Gastrocnemius medialis (tissue), 4 donors: ENCODE results near the gene PRIM2. TPM values are rescaled to one million over a fixed set of nuclear protein-coding genes. Genes with fewer than 3 reads are reported as not detected.
A peak's percentile ranks its signal among the peaks of the same experiment; 100 is the strongest.
"Not testable (repeated sequence)": the region's sequence is repeated elsewhere in the genome, so short reads cannot be mapped to it uniquely, and the experiment has no call there.

Experiments
- ATAC-seq, 2 donors: fragments of 150-250 bp; one replicate each; pipeline ENCODE4 v1.9.1; 2016
- DNase-seq, 2 donors: peaks; one replicate each; pipeline ENCODE4 v3.0.0-alpha.2; 2019
- H3K27ac ChIP-seq, 4 donors: fragments of 200-600 bp; sonication (generic); 1 replicate in 1 of 4; 2 replicates in 3 of 4; pipeline ENCODE4 v1.5.1; 2016 to 2018; ENCODE audit warnings: mild to moderate bottlenecking in 2 of 4, moderate library complexity in 1 of 4
- H3K27me3 ChIP-seq, 3 donors: fragments of 200-600 bp; sonication (generic) in 2 of 3; 1 replicate in 1 of 3; 2 replicates in 2 of 3; pipeline versions ENCODE4 v1.5.1 to v1.6.0; 2016 to 2019; ENCODE audit warnings: mild to moderate bottlenecking in 1 of 3, moderate library complexity in 1 of 3
- H3K36me3 ChIP-seq, 2 donors: fragments of 200-600 bp; sonication (generic) in 1 of 2; one replicate each; pipeline ENCODE4 v1.5.1; 2017 to 2018
- H3K4me1 ChIP-seq, 2 donors: fragments of 200-600 bp; sonication (generic) in 1 of 2; one replicate each; pipeline ENCODE4 v1.5.1; 2016 to 2017; ENCODE audit warnings: mild to moderate bottlenecking in 2 of 2
- H3K4me3 ChIP-seq, 4 donors: fragments of 200-600 bp; sonication (generic) in 3 of 4; 1 replicate in 1 of 4; 2 replicates in 3 of 4; pipeline ENCODE4 v1.5.1; 2016 to 2019; ENCODE audit warnings: mild to moderate bottlenecking in 2 of 4
- H3K9me3 ChIP-seq, 3 donors: fragments of 200-600 bp; sonication (generic) in 2 of 3; 1 replicate in 1 of 3; 2 replicates in 2 of 3; pipeline ENCODE4 v1.5.1; 2016 to 2019
- POLR2A ChIP-seq, 2 donors: fragments of 450-650 bp; IDR thresholded peaks; one replicate each; pipeline ENCODE4 v1.6.1; 2017; ENCODE audit warnings: antibody characterized with exemption in 2 of 2, mild to moderate bottlenecking in 2 of 2, moderate library complexity in 2 of 2
- in situ Hi-C, 4 donors: fragments of 200-750 bp; cut with MboI; loops; one replicate each; pipeline versions ENCODE4 v1.15.0 to v1.8.0; 2017; ENCODE audit warnings: low sequenced_read_pairs in 4 of 4
- intact Hi-C: fragments of 100-400 bp; cut with DNase I; formaldehyde crosslinking; loops from one replicate; pipeline ENCODE4 v1.15.1; 2023; ENCODE audit warnings: low total_unique reads
- total RNA-seq, 4 donors: library from RNA; depleted of rRNA; stranded (reverse); fragments of >200 nt; gene quantifications; one replicate each; pipeline versions ENCODE4 v1.1.0 to v1.2.3, GENCODE V29; 2016
- TF ChIP-seq, protein P1 (sequence below), 5 experiments: fragments of 450-650 bp in 3 of 5; fragments of 200-600 bp in 2 of 5; sonication (generic) in 2 of 5; IDR thresholded peaks in 4 of 5; conservative IDR thresholded peaks in 1 of 5; 1 replicate in 4 of 5; 2 replicates in 1 of 5; pipeline ENCODE4 v1.5.1; 2016 to 2019; ENCODE audit warnings: antibody characterized with exemption in 5 of 5, mild to moderate bottlenecking in 3 of 5, moderate library complexity in 3 of 5

The PRIM2 gene
- total RNA-seq, 4 donors from 2014 or later, result 1.9 to 4.8 (median 3.8) TPM

DNA sequence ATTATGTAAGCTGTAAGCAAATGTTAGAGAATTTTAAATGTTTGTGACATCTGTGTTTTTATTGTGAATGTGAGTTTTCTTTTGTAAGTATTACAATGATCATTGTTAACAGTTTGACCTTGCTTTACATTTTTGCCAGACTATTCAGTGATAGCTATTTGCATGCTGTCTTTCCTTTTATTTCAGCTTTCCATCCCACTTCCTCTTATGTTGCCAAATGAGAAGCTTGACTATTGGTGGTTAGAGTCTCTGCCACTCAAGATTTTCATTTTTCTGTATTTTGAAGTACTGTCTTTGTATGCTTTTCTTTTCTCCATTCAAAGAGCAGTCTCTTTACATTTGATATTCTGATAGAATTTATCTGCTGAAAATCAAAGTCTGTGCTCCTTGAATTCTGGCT, 104.1 kb downstream of the PRIM2 start:
- H3K27ac ChIP-seq, result no peak overlapping the region
- no peaks in the 10 kb centered on the region for H3K36me3 ChIP-seq
- in situ Hi-C loops (no loop called here), intact Hi-C loops (no loop called here)
- no peaks in the 10 kb centered on the region for H3K9me3 ChIP-seq
- H3K4me1 ChIP-seq, result no peaks in the 10 kb centered on the region
- H3K4me3 ChIP-seq, result no peak overlapping the region
- no peaks in the 10 kb centered on the region for H3K27me3 ChIP-seq
- no peak for TF ChIP-seq POLR2A (IDR thresholded peaks at IDR 0.05)
- TF ChIP-seq, protein P1, sequence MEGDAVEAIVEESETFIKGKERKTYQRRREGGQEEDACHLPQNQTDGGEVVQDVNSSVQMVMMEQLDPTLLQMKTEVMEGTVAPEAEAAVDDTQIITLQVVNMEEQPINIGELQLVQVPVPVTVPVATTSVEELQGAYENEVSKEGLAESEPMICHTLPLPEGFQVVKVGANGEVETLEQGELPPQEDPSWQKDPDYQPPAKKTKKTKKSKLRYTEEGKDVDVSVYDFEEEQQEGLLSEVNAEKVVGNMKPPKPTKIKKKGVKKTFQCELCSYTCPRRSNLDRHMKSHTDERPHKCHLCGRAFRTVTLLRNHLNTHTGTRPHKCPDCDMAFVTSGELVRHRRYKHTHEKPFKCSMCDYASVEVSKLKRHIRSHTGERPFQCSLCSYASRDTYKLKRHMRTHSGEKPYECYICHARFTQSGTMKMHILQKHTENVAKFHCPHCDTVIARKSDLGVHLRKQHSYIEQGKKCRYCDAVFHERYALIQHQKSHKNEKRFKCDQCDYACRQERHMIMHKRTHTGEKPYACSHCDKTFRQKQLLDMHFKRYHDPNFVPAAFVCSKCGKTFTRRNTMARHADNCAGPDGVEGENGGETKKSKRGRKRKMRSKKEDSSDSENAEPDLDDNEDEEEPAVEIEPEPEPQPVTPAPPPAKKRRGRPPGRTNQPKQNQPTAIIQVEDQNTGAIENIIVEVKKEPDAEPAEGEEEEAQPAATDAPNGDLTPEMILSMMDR (IDR thresholded peaks at IDR 0.05 in 4 of 5, conservative IDR thresholded peaks at IDR 0.05 in 1 of 5), result no peak
- DNase-seq (no peak), ATAC-seq (no peak)

DNA sequence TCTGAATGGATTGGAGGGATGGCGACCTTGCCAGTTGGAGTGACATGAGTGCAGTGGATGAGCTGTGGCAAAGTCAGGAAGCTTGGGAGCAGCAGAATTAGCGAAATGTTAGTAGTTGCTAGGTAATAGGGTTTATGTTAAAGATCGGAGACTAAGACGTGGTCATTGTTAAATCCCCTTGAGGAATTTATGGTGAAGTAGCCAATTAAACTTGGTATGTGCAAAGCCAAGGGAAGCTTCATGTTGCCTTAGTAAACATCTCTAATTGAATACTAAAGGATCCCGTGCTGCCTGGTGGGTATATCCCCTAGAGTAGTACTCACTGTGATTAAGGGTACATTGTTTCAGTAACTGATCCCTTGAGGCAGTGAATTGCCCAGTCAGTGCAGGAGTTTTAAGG, 106.0 kb downstream of the PRIM2 start:
- no peaks in the 10 kb centered on the region for H3K9me3 ChIP-seq
- H3K4me3 ChIP-seq, result no peak overlapping the region
- no peak for ATAC-seq
- H3K27me3 ChIP-seq, result no peaks in the 10 kb centered on the region
- intact Hi-C loops (no loop called here), in situ Hi-C loops (no loop called here)
- TF ChIP-seq, protein P1 (IDR thresholded peaks at IDR 0.05 in 4 of 5, conservative IDR thresholded peaks at IDR 0.05 in 1 of 5), result no peak
- no peak for TF ChIP-seq POLR2A (IDR thresholded peaks at IDR 0.05)
- no peaks in the 10 kb centered on the region for H3K36me3 ChIP-seq
- DNase-seq, result no peak
- H3K27ac ChIP-seq, result no peak overlapping the region
- H3K4me1 ChIP-seq, result no peaks in the 10 kb centered on the region

DNA sequence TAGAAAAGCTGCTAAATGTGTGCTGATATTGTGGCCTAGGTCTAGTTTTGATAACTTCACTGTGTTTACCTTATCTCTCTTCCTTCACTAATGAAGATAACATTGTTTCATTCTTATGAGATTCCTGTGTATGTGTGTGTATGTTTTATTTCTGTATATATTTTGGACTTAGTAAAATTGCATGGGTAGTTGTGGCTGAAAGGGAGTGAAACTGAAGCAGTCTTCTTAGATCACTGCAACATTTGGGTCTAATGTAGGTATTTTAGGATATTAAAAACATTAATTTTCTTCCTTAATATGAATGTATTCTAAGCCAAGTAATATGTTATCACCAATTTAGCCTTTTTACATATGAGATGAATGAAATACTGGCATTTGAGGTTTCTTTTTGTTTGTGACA, 114.3 kb downstream of the PRIM2 start:
- DNase-seq, H3K4me3 ChIP-seq, ATAC-seq, H3K36me3 ChIP-seq, H3K27me3 ChIP-seq, intact Hi-C loops, H3K9me3 ChIP-seq, H3K27ac ChIP-seq, in situ Hi-C loops: not testable (repeated sequence)
- peaks cover 7 to 13% of the 10 kb centered on the region in 2 donors for H3K4me1 ChIP-seq

DNA sequence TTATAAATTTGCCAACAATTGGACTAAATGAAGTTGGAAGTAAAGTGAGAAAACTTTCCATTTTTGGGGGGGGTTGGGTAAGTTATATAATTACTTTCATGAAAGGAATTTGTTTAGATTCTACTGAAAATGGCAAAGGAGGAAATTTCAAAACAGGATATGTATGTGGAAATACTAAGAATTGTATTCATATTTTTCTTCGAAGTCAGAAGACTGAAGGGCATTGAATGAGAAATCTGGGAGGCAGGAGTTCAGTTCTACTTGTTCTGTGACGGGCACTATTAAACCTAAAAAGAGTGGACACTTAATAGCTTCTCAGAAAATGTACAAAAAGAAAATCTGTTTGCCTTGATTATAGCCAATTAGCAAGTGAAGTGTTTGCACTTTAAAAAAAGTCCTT, 114.7 kb downstream of the PRIM2 start:
- Histone ChIP-seq H3K36me3 (no peaks in the 10 kb centered on the region), H3K27ac (no peak overlapping the region), H3K9me3 (no peaks in the 10 kb centered on the region), H3K4me1 (peaks cover 7 to 13% of the 10 kb centered on the region in 2 donors), H3K4me3 (no peak overlapping the region), H3K27me3 (no peaks in the 10 kb centered on the region)
- in situ Hi-C loops, result no loop called here
- intact Hi-C loops, result no loop called here
- ATAC-seq, result no peak
- no peak for DNase-seq
- TF ChIP-seq, protein P1 (IDR thresholded peaks at IDR 0.05 in 4 of 5, conservative IDR thresholded peaks at IDR 0.05 in 1 of 5), result no peak
- TF ChIP-seq POLR2A (IDR thresholded peaks at IDR 0.05), result no peak

DNA sequence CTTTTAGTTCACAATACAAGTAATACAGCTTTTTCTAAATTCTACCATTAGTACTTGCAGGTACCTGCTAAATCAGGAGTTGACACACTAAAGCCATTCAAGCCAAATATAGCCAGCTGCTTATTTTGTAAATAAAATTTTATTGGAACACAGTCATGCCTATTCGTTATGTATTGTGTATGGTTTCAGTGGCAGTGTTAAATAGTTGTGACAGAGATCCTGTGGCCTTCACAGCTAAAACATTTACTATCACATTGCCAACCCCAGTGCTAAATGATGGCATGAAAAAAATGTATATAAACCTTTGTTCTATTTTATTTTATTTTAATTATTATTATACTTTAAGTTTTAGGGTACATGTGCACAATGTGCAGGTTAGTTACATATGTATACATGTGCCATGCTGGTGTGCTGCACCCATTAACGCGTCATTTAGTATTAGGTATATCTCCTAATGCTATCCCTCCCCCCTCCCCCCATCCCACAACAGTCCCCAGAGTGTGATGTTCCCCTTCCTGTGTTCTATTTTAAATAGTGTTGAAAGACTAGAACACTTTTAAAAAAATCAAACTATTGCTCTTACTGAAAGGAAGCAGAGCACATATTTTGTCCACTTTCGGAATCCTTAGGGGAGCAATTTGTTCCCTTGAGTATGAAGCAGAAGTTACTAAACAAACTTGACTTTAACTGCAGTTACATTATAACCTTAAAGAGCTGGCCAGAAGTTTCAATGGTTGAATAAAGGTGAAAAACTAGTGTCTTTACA, 115.7 kb downstream of the PRIM2 start:
- Histone ChIP-seq H3K27me3 (no peaks in the 10 kb centered on the region), H3K36me3 (no peaks in the 10 kb centered on the region), H3K4me1 (peaks cover 7 to 13% of the 10 kb centered on the region in 2 donors), H3K4me3 (no peak overlapping the region), H3K9me3 (no peaks in the 10 kb centered on the region), H3K27ac (peak overlapping the region in 1 of 4 donors; percentile 10)
- in situ Hi-C loops (no loop called here), intact Hi-C loops (no loop called here)
- ATAC-seq, result peak in 1 of 2 donors; percentile 62
- TF ChIP-seq, protein P1 (IDR thresholded peaks at IDR 0.05 in 4 of 5, conservative IDR thresholded peaks at IDR 0.05 in 1 of 5), result no peak
- TF ChIP-seq POLR2A (IDR thresholded peaks at IDR 0.05), result no peak
- DNase-seq, result no peak

DNA sequence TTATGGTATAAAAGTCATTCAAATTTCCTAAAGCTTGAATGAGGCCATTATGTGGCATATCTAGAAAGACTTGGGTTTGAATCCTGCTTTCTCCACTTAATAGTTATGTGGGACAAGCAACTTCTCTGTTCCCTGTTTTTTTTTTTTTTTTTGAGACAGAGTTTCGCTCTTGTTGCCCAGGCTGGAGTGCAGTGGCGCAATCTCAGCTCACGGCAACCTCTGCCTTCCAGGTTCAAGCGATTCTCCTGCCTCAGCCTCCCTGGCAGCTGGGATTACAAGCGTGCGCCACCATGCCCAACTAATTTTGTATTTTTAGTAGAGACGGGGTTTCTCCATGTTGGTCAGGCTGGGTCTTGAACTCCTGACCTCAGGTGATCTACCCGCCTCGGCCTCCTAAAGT, 116.4 kb downstream of the PRIM2 start:
- intact Hi-C loops, H3K4me3 ChIP-seq, H3K36me3 ChIP-seq, in situ Hi-C loops, DNase-seq, H3K9me3 ChIP-seq, ATAC-seq, H3K27me3 ChIP-seq: not testable (repeated sequence)
- Histone ChIP-seq H3K27ac (peak overlapping the region in 1 of 4 donors; percentile 10), H3K4me1 (peaks cover 7 to 13% of the 10 kb centered on the region in 2 donors)
